Ovary (tissue), 3 donors: ENCODE measurements around the gene G3BP1.

ENCODE experiments used
- CTCF ChIP-seq, 3 donors: fragments of 450-650 bp in 2 of 3; fragments of 200-600 bp in 1 of 3; IDR thresholded peaks; one replicate each; pipeline versions ENCODE4 v1.5.1 to v1.8.0; 2016 to 2022; ENCODE audit warnings: antibody characterized with exemption in 3 of 3, mild to moderate bottlenecking in 1 of 3
- EP300 ChIP-seq: sonication (generic); formaldehyde crosslinking; IDR thresholded peaks from one replicate; pipeline ENCODE4 v1.6.1; 2017; ENCODE audit warnings: antibody characterized with exemption
- POLR2A ChIP-seq: fragments of 450-650 bp; IDR thresholded peaks from one replicate; pipeline ENCODE4 v1.6.1; 2017; ENCODE audit warnings: antibody characterized with exemption, mild to moderate bottlenecking, moderate library complexity
- donor health status: DM: no; HTN: no; CAD: no.

- TF ChIP-seq CTCF (IDR thresholded peaks at IDR 0.05), result no peak
- no peak for TF ChIP-seq EP300
- no peak for TF ChIP-seq POLR2A
Measured at GRCh38 chr5:151799407-151799806, 27.7 kb downstream of the G3BP1 start.
